CD4-positive, alpha-beta T cell treated with Interferon gamma for 1 hour (primary cell): ENCODE measurements around the gene LZTFL1.

Experiments used
- DNase-seq: peaks from one replicate; pipeline ENCODE4 v3.0.0-alpha.2; 2020

Gene LZTFL1

GRCh38 chr3:45782381-45782780 lies 59.5 kb downstream of the LZTFL1 start:
- DNase-seq: no peak

- no peak for DNase-seq
Measured at GRCh38 chr3:45781841-45782240, 60.1 kb downstream of the LZTFL1 start.

GRCh38 chr3:45781271-45781670 lies 60.6 kb downstream of the LZTFL1 start:
- no peak for DNase-seq

GRCh38 chr3:45779746-45780735 lies 61.9 kb downstream of the LZTFL1 start:
- no peak for DNase-seq

GRCh38 chr3:45778761-45779201 lies 63.1 kb downstream of the LZTFL1 start:
- DNase-seq: no peak

GRCh38 chr3:45777746-45778386 lies 64.1 kb downstream of the LZTFL1 start:
- no peak for DNase-seq

GRCh38 chr3:45777111-45777745 lies 64.7 kb downstream of the LZTFL1 start:
- DNase-seq: no peak

- DNase-seq: no peak
Measured at GRCh38 chr3:45776611-45777010, 65.3 kb downstream of the LZTFL1 start.

GRCh38 chr3:45776301-45776595 lies 65.7 kb downstream of the LZTFL1 start:
- DNase-seq: no peak

- DNase-seq: no peak
Measured at GRCh38 chr3:45775571-45776300, 66.2 kb downstream of the LZTFL1 start.

GRCh38 chr3:45774581-45775521 lies 67.1 kb downstream of the LZTFL1 start:
- no peak for DNase-seq

GRCh38 chr3:45773714-45774449 lies 68.0 kb downstream of the LZTFL1 start:
- DNase-seq: no peak
